ENCODE results near the gene KLK7.
"Not testable (repeated sequence)": the region's sequence is repeated elsewhere in the genome, so short reads cannot be mapped to it uniquely, and the experiment has no call there.

KLK7 gene

DNA sequence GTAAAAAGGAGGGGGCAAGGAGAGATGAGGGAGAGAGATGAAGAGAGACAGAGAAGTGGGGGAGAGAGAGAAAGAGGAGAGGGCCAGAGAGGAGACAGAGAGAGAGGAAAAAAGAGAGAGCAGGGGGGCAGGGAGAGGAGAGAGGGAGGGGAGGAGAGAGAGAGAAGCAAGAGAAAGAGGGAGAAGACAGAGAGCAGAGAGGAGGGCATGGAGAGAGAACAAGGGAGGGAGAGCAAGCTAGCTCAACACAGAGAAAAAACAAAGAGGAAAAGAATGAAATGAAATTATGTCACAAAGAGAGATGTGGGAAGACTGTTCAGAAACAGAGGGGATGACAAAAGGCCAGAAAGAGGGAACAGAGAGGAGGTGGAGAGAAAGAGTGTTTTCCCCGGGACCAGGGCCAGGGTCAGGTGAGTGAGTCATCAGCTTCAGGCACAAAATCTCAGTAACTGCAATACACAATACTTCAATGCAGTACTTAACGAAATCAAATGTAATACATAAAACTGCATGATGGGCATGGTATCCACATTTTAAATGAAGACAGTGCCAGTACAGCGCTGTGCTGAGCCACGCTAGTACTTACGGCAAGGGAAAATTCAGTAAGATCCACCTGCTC is 4.8 kb downstream of the KLK7 start:
- DNase-seq (ENCODE audit: low read depth in 2 of 2) = no peak

DNA sequence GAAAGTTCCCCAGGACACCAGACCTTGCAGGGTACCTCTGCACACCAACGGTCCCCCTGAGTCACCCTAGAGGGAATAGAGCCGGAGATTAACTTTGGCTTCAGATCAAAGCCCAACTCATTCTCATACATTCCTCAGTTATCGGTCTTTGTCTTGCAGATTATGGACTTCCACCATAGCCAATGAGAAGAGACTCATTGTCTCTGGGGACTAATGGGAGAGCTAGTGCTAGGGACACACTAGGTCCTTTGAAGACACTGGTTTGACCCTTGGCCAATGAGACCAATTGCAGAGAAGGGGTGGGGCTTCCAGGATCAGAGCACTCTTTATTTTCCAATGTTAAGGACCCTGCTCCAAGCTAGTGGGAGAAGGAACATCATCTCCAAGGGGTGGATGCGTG is 6.1 kb downstream of the KLK7 start:
- DNase-seq (ENCODE audit: low read depth in 2 of 2) = no peak

DNA sequence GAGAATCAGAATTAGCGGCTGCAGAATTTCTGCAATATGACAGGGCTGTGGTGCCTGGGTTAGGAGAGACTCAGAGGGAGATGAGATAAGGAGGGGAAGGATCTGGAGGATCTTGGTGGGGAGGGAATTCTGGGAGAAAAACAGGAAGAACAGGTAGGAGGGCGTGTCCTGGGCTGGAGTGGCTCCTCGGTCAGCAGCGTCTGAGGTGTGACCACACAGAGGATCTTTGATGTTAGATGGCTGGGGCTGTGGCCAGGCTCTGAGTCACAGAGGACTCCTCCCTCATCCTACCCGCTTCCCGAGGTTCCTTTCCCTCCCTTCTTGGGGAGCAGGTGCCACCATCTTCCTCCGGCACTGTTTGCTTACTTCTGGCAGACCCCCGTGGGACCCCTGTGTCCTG is 8.0 kb downstream of the KLK7 start:
- DNase-seq (ENCODE audit: low read depth in 2 of 2) = no peak

DNA sequence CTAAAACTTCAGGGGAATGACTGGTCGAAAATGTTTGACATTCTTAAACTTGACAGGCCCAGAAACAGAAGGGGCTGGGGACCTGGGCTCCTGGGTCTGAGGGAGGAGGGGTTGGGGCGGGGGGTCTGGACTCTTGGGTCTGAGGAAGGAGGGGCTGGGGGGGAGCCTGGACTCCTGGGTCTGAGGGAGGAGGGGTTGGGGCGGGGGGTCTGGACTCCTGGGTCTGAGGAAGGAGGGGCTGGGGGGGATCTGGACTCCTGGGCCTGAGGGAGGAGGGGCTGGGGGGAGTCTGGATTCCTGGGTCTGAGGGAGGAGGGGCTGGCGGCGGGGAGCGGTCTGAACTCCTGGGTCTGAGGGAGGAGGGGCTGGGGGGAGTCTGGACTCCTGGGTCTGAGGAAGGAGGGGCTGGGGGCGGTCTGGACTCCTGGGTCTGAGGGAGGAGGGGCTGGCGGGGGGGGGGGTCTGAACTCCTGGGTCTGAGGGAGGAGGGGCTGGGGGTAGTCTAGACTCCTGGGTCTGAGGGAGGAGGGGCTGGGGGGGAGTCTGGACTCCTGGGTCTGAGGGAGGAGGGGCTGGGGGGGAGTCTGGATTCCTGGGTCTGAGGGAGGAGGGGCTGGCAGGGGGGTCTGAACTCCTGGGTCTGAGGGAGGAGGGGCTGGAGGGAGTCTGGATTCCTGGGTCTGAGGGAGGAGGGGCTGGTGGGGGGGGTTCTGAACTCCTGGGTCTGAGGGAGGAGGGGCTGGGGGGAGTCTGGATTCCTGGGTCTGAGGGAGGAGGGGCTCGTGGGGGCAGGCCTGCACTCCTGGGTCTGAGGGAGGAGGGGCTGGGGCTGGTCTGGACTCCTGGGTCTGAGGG is 8.8 kb downstream of the KLK7 start:
- no peak for DNase-seq (ENCODE audit: low read depth in 2 of 2)

DNA sequence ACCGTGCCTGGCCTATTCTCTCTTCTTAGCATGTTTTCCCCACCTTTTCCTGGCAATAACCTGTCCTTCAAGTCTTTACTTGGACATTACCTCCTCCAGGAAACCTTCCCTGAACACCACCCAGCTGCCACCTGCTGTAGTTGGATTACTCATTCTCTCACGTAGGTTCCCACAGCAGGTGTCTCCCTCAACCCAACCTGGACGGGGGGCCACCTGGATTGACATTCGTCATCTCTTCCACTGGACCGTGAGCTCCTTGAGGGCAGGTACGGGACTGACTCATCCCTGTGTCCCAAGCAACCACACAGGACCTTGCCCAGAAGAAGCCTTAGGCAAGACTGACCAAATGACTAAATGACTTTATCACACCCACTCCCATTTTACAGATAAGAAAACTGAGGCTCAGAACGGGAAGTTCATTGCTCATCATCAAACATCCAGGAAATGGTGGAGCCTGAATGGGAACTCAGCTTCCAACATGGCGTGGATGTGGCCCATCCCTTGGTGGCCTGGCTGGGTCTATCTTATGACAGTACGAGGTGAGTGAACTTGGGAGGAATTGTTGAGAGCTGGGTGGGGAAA is 10.8 kb downstream of the KLK7 start:
- DNase-seq (ENCODE audit: low read depth in 2 of 2) = no peak

DNA sequence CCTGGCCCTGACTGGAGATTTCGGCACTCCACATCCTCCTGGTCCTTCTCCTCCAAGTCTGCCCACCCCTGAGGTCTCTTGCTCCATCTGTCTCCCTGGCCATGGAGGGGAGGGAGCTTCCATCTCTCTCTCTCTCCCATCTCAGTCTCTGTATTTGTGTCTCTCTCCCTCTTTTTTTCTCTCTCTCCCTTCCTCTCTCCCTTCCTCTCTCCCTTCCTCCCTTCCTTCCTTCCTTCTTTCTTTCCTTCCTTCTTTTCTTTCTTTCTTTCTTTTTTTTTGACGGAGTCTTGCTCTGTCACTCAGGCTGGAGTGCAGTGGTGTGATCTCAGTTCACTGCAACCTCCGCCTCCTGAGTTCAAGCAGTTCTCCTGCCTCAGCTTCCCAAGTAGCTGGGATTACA is 13.9 kb downstream of the KLK7 start:
- DNase-seq (ENCODE audit: low read depth in 2 of 2) = not testable (repeated sequence)

DNA sequence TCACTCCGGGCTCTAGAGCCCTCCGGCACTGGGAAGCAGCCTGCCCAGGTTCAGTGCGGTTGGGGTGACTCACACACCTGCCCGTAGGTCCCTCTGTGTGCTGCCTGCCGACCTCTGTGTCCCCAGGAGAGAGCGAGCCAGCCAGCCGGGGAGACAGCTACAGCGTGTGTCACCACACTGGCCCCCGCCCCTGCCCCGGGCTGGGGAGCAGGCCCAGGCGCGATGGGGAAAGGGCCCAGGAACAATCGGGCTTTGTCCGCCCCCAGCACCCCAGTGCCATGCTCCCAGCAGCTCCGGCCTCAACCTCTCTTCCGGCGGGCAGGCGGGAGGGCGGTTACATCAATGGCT is 14.3 kb downstream of the KLK7 start, which contains the start of gene KLK6:
TSS of gene KLK6 (minus strand) at position 179 of the 348 bp plus-strand sequence. CDS start 1,487 bp downstream, outside the sequence.
- no peak for DNase-seq (ENCODE audit: low read depth in 2 of 2)

DNA sequence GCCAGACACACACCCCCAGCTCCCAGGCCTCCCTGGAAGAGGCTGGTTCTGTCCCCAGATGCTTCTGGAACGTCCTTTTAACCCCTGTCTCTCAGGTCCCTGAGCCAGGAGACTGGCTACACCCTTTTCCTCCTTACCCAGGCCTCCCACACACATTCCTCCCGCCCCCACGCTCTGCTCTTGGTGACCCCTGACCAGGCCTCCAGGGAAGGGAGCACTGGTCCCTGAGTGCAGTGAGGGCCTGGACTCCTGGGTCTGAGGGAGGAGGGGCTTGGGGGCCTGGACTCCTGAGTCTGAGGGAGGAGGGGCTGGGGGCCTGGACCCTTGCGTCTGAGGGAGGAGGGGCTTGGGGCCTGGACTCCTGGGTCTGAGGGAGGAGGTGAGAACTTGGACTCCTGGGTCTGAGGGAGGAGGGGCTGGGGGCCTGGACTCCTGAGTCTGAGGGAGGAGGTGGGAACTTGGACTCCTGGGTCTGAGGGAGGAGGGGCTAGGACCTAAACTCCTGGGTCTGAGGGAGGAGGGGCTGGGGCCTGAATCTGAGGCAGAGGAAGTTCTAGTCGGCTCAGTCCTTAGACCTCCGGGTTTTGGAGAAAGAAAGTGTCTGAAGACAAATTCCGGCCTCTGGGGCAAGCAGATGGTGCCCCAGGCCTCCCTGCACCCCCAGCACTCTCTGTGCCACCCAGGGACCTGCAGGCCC is 14.9 kb downstream of the KLK7 start:
- DNase-seq (ENCODE audit: low read depth in 2 of 2) = no peak

DNA sequence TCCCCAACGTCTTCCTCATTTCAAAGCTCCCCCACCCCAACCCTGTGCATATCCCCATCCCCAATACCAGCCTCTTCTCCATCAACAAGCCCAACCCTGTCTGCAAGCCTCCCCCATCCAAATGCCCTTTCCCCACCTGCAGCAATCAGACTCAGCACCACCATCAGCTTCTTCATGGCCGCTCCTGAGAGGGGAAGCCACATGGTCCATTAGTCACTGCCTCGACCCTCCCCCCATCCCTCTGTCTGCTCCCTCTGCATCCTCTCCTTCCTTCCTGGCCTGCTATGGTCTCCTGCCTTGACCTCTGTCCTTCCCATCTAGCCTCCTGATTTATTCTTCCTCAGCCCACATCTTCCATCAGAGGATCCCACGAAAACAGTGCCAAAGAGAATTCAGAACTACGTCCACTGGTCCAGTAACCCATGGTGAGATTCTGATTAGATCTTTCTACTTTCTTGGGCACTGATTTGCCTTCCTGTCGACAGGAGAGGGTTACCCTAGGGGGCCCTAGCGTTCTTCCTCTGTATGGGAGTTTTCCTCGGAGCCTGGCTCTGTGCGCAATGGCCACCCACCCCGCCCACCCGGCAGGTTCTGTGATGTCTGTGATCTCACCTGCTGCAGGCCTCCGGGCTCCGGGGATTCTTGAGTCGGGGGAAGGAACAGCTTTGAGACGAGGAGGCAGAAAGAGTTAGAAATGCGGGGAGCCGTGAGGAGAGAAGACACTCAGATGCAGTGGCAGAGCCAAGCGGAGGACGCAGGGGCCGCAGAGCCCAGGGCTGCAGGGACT is 15.6 kb downstream of the KLK7 start:
- no peak for DNase-seq (ENCODE audit: low read depth in 2 of 2)

DNA sequence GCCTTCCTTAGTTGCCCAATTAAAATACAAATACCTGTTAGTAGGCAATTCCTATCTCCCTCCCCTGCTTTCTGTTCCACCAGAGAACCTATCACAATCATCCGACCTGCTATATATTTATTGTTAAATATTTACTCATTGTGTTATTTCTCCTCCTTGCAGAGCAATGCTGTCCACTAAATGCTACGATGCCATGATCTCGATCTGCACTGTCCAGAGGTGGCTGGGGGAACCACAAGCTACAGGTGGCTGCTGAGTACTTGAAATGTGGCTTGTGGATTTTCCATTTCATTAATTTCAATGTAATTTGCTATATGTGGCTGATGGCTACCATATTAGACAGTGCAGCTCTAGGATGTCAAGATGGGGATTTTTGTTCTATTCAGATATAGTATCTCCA is 19.5 kb downstream of the KLK7 start:
- DNase-seq (ENCODE audit: low read depth in 2 of 2) = no peak

DNA sequence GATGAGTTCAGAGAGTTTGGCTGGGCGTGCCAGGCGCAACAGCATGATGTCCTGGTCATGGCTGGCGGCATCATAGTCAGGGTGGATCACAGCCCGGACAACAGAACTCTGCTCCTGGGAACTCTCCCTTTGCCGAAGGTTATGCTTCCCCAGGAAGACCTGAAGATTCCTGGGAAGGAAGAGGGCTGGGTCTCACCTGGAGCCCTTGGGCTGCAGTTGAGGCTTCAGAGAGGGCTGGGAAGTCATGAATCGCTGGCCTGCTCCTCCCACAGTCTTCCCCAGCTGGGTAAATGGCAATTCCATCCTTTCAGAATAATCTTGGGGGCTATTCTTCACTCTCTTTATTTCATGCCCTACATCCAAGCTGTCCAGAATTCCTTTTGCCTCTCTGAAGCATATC is 20.3 kb downstream of the KLK7 start:
- no peak for DNase-seq (ENCODE audit: low read depth in 2 of 2)

DNA sequence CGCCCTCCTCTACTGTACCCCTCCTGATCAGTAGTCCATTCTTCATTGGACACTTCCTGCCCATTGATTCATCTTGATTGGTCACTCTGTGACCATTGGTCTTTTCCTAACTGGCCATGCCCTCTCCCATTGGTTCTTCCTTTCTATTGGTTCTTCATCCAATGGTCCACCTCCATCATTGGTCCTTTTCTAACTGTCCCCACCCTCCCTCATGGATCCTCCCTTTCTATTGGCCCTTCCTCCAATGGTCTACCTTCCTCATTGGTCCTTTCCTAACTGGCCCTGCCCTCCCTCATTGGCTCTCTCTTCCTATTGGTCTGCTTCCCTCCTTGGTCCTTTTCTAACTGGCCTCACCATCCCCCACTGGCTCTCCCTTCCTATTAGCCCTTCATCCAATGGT is 21.5 kb downstream of the KLK7 start:
- no peak for DNase-seq (ENCODE audit: low read depth in 2 of 2)

DNA sequence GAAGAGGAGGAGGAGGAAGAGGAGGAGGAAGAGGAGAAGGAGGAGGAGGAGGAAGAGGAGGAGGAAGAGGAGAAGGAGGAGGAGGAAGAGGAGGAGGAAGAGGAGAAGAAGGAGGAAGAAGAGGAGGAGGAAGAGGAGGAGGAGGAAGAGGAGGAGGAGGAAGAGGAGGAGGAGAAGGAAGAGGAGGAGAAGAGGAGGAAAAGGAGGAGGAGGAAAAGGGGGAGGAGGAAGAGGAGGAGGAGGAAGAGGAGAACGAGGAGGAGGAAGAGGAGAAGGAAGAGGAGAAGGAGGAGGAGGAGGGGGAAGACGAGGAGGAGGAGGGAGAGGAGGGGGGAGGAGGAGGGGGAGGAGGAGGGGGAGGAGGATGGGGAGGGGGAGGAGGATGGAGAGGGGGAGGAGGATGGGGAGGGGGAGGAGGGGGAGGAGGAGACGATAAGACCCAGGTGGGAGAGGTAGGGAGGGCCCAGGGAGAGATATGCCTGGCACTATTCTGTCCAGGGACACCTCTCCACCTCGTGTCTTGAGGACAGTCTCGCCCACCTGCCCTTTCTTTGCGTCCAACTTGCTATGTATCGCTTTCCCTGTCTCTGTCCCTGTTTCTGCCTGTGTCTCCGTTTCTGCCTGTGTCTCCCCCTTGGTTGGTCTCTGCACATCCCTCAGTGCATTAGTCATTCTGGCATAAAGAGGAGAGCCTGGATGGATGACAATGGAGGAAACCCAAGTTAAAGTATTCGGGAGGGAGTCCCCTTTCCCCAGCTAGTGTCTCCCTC is 23.8 kb downstream of the KLK7 start:
- DNase-seq (ENCODE audit: low read depth in 2 of 2) = no peak

DNA sequence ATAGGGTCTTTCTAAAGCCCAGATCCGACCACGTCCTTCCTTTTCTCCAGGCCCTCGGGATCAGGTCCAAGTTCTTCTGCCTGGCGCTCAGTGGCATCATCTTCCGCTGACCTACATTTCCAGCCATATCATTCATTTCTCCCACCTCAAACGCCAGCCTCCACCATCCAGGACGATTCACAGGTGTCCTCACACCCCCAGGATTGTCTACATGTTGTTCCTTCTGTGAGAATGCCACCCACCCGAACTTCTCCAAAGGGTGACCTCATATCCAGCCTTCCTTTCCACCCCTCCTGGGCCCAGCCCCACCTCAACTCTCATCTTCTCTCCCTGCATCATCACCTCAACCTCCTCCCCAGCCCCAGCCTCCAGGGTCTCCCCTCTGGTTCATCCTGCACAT is 26.1 kb downstream of the KLK7 start:
- no peak for DNase-seq (ENCODE audit: low read depth in 2 of 2)

DNA sequence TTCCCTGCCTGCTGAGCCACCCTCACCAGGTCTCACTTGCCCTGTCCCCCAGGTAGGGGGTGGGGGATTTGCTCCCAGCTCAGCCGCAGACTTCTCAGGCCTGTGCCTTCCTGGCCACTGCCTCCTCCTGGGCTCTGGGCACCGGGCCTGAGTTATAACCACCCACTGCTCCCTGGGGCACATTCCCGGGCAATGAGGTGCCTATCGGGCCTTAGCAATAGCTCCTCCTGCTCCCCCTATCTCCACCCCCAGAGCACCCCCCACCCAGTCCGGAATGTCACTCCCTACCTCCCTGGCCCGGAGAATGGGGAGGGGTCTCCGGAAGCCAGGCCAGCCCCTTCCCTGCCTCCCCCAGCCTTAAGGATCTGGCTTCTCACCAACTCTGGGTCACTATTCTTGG is 30.8 kb downstream of the KLK7 start, which contains the start of gene KLK5:
TSS of gene KLK5 (minus strand) at position 129 of the 400 bp plus-strand sequence. CDS start 381 bp downstream, outside the sequence.
- no peak for DNase-seq (ENCODE audit: low read depth in 2 of 2)

DNA sequence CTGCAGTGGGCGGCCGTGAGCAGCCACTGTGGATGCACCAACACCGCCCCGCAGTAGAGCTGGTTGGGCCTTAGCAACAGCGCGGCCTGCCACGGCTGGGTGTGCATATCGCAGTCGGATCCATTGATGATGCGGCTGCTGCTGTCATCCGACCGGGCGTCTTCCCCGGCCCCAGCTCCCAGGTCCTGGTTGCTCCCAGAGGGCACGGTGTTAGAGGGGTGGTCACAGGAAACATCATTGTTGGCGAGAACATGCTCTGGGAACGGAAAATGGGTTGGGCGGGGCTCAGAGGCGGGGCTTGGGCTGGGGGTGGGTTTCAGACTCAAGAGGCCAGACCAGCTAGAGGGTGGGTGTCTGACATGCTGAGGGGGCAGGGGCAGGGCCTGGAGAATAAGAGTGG is 33.9 kb downstream of the KLK7 start:
- no peak for DNase-seq (ENCODE audit: low read depth in 2 of 2)

DNA sequence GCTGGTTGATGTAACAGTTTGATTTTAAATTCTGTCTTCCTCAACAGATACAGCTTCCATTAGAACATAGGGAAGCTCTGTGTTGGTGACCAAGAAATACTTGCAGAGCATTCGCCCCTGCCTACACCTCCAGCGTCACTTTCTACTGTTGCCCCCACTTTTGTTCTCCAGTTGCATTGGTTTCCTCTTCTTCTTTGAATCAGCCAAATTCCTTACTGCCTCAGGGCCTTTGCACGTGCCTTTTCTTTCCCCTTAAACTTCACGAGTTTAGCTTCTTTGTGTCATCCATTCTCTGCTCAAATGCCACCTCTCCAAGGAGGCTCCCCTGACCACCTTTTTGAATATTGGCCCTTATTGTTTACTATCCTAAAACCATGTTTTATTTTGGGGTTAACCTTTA is 36.6 kb downstream of the KLK7 start:
- DNase-seq (ENCODE audit: low read depth in 2 of 2) = no peak

DNA sequence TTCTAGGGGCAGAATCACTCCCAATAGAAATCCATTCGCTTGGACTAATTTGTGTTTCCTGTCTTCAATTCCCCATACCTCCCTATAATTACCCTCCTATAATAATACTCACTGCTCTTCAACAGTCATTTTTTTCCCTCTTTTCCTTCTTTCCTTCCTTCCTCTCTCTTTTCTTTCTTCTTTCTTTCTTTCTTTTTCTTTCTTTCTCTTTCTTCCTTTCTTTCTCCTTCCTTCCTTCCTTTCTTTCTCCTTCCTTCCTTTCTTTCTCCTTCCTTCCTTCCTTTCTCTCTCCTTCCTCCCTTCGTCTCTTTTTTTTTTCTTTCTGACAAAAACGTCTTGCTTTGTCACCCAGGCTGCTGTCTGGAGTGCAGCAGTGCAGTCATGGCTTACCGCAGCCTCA is 38.9 kb downstream of the KLK7 start:
- no peak for DNase-seq (ENCODE audit: low read depth in 2 of 2)

DNA sequence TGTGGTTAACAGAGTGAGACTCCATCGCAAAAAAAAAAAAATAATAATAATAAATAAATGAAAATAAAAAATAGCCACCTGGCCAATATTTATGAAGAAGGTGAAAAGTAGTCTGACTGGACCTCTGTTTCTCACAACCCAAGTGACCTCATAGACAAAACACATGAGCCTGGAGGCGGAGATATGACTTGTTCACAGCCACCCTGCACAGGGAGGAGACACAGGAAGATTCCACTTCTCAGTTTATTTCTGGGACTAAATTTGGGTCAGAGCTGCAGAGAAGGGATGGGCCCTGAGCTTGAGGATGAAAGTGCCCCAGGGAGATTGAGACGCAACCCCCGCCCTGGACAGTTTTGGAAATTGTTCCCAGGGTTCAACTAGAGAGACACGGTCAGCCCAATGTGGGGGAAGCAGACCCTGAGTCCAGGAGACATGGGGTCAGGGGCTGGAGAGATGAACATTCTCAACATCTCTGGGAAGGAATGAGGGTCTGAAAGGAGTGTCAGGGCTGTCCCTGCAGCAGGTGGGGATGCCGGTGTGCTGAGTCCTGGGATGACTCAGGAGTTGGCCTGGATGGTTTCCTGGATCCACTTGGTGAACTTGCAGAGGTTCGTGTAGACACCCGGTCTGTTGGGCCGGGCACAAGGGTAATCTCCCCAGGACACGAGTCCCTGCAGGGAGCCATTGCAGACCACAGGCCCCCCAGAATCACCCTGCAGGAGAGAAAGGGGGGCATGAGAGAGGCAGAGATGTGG is 40.5 kb downstream of the KLK7 start:
- DNase-seq (ENCODE audit: low read depth in 2 of 2) = no peak

DNA sequence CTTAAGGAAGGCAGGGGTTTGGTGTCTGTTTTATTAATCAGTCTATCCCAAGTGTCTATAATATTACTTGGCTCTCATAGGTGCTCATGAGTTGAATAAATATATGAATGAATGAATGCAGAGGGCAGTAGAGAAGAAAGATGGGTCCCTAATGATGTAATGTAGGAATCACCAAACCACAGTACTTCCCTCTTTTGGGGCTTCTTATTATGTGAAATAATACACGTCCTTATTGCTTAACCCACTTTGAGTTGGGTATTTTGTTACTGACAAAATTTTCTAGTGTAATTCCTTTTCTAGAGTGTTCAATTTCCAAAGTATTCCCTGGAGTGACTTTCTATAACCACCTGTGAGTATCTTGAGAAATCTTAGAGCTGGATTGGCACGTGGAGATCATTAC is 44.1 kb downstream of the KLK7 start:
- DNase-seq (ENCODE audit: low read depth in 2 of 2) = no peak

Data from stimulated activated CD8-positive, alpha-beta memory T cell treated with anti-CD3 and anti-CD28 coated beads, Interleukin-15, amount 100 ng/mL, for 48 hours (primary cell).